Gastroesophageal sphincter (tissue), 4 donors: ENCODE measurements around the gene TMEM61. TPM values are rescaled to one million over a fixed set of nuclear protein-coding genes. Genes with fewer than 3 reads are reported as not detected.

Experiments used
- ATAC-seq: fragments of 150-250 bp; one replicate; pipeline ENCODE4 v1.9.1; 2016; ENCODE audit warnings: mild to moderate bottlenecking, moderate library complexity
- H3K27ac ChIP-seq, 4 donors: fragments of 200-600 bp; sonication (generic) in 3 of 4; 1 replicate in 3 of 4; 2 replicates in 1 of 4; pipeline ENCODE4 v1.5.1; 2016 to 2019
- H3K27me3 ChIP-seq: fragments of 200-600 bp; sonication (generic); one replicate; pipeline ENCODE4 v1.5.1; 2019
- H3K36me3 ChIP-seq, 2 donors: fragments of 200-600 bp; sonication (generic); one replicate each; pipeline ENCODE4 v1.5.1; 2019; ENCODE audit warnings: control low read depth in 1 of 2
- H3K4me1 ChIP-seq, 3 donors: fragments of 200-600 bp; sonication (generic); 1 replicate in 2 of 3; 2 replicates in 1 of 3; pipeline ENCODE4 v1.5.1; 2016 to 2019; ENCODE audit warnings: control low read depth in 2 of 3
- H3K4me3 ChIP-seq, 2 donors: fragments of 200-600 bp; sonication (generic); one replicate each; pipeline ENCODE4 v1.5.1; 2019; ENCODE audit warnings: mild to moderate bottlenecking in 1 of 2, moderate library complexity in 1 of 2
- H3K9me3 ChIP-seq, 3 donors: fragments of 200-600 bp; sonication (generic); one replicate each; pipeline ENCODE4 v1.5.1; 2017 to 2019; ENCODE audit warnings: control low read depth in 2 of 3
- EP300 ChIP-seq: sonication (generic); formaldehyde crosslinking; IDR thresholded peaks from one replicate; pipeline ENCODE4 v1.6.1; 2017; ENCODE audit warnings: antibody characterized with exemption, mild to moderate bottlenecking
- POLR2A ChIP-seq, 2 donors: fragments of 450-650 bp; IDR thresholded peaks; one replicate each; pipeline ENCODE4 v1.6.1; 2017; ENCODE audit warnings: antibody characterized with exemption in 2 of 2, mild to moderate bottlenecking in 2 of 2, moderate library complexity in 1 of 2
- POLR2AphosphoS5 ChIP-seq: sonication (generic); formaldehyde crosslinking; IDR thresholded peaks from one replicate; pipeline ENCODE4 v1.6.1; 2017; ENCODE audit warnings: antibody characterized with exemption
- WGBS, 2 donors: methylation state at CpG; one replicate each; pipeline ENCODE4 v1.1.5; 2018; ENCODE audit warnings: low coverage in 1 of 2; 5-methylcytosine and 5-hydroxymethylcytosine counted together
- total RNA-seq, 4 donors: library from RNA; depleted of rRNA; stranded (reverse); fragments of >200 nt; gene quantifications; one replicate each; pipeline ENCODE4 v1.1.0, GENCODE V29; 2016
- TF ChIP-seq, protein P1 (sequence below), 4 experiments: fragments of 200-600 bp in 2 of 4; fragments of 450-650 bp in 2 of 4; sonication (generic) in 1 of 4; IDR thresholded peaks; one replicate each; pipeline ENCODE4 v1.5.1; 2017 to 2019; ENCODE audit warnings: antibody characterized with exemption in 4 of 4, mild to moderate bottlenecking in 2 of 4, moderate library complexity in 2 of 4

TMEM61 gene
- total RNA-seq, 4 donors from 2014 or later, result 1.5 to 2.5 (median 1.5) TPM; not detected in 1

DNA sequence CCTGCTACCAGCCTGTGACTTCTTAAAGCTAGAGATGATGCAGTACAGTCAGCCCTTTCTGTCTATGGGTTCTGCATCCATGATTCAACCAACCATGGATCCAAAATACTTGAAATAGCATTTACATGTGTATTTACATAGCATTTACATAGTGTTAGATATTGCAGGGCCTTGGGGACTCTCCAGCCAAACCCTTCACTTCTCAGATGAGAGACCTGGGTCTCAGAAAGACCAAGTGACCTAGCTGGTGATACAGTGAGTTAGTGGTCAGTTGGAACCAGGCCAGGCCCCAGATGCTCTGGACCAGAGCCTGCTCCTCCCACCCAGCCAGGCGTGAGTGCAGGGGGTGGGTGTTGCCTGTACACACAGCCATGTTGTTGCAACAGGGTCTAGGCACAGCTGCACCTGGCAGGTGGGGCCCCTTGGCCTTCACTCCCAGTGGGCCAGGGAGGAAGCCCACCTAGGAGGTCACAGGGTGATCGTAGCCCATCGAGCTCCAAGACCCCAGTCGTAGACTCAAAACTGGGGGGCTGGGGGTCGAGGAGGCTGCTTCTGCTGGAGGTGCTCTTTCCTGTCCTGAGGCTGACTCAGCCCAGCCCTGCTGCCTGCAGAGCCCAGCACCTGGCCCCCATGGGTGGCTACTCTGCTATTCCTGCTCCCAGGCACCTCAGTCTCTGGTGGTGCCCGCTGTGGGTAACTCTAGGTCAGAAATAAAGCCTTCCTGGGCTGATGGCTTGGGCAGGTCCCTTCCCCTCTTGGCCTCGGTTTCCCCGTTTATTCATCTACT, 7.7 kb downstream of the TMEM61 start:
- H3K36me3 ChIP-seq, result no peaks in the 10 kb centered on the region

DNA sequence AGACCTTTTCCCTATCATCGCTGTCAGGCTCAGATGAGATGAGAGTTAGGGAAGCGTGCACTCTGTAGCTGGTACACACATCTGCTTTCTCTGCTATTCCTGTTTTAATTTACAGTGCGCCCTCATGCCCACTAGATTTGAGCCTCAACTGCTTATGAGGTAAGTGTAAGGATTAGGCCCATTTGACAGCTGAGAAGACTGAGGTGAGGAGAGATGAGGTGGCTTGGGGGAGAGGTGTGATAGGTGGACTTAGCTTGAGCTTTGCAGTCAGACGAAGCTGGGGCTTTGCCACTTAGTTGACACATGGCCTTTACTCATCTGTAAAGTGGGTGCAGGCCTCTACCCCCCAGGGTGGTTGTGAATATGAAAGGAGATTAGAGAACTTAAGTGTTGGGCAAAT, 8.5 kb downstream of the TMEM61 start:
- Histone ChIP-seq H3K36me3 (no peaks in the 10 kb centered on the region), H3K27me3 (peaks cover 4% of the 10 kb centered on the region), H3K9me3 (no peaks in the 10 kb centered on the region), H3K4me3 (no peak overlapping the region), H3K4me1 (peaks cover 0 to 10% (median 0%) of the 10 kb centered on the region in 3 donors), H3K27ac (no peak overlapping the region)
- no peak for ATAC-seq
- TF ChIP-seq, protein P1, sequence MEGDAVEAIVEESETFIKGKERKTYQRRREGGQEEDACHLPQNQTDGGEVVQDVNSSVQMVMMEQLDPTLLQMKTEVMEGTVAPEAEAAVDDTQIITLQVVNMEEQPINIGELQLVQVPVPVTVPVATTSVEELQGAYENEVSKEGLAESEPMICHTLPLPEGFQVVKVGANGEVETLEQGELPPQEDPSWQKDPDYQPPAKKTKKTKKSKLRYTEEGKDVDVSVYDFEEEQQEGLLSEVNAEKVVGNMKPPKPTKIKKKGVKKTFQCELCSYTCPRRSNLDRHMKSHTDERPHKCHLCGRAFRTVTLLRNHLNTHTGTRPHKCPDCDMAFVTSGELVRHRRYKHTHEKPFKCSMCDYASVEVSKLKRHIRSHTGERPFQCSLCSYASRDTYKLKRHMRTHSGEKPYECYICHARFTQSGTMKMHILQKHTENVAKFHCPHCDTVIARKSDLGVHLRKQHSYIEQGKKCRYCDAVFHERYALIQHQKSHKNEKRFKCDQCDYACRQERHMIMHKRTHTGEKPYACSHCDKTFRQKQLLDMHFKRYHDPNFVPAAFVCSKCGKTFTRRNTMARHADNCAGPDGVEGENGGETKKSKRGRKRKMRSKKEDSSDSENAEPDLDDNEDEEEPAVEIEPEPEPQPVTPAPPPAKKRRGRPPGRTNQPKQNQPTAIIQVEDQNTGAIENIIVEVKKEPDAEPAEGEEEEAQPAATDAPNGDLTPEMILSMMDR (IDR thresholded peaks at IDR 0.05), result no peak
- no peak for TF ChIP-seq POLR2AphosphoS5
- WGBS, 2 donors, result 92 to 93% methylated on average over 3 to 4 of the region's 4 CpGs

More for the DNA sequence above, 7.7 kb downstream of the TMEM61 start:
- no peak for TF ChIP-seq EP300
- TF ChIP-seq POLR2A (IDR thresholded peaks at IDR 0.05), result no peak
- no peak for TF ChIP-seq POLR2AphosphoS5
- TF ChIP-seq, protein P1 (IDR thresholded peaks at IDR 0.05), result no peak
- Histone ChIP-seq H3K4me1 (peaks cover 0 to 10% (median 0%) of the 10 kb centered on the region in 3 donors), H3K27ac (no peak overlapping the region), H3K4me3 (no peak overlapping the region), H3K9me3 (no peaks in the 10 kb centered on the region), H3K27me3 (peaks cover 4% of the 10 kb centered on the region)
- 87 to 100% methylated on average over 2 to 3 of the region's 8 CpGs for WGBS, 2 donors
- ATAC-seq, result no peak

DNA sequence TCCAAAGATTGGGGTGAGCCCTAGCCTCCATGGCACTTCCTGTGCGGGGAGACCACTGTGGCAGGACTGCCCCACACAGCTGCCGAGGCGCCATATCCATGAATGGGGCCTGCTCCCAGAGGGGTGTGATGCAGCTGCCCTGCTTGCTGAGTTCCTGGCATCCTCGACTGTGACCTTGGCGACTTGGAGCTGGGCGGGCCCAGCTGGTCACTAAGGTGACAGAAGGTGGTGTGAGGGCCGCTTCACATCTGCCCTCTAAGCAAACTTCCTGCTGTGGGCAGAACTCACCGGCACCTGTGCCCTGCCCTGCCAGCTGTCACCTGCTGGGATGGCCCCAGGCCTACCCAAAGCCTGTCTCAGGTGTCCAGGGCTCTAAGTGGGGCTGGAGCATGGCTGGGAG, 9.0 kb downstream of the TMEM61 start:
- Histone ChIP-seq H3K4me3 (no peak overlapping the region), H3K27ac (no peak overlapping the region), H3K36me3 (no peaks in the 10 kb centered on the region), H3K4me1 (peaks cover 0 to 10% (median 0%) of the 10 kb centered on the region in 3 donors), H3K27me3 (peaks cover 1% of the 10 kb centered on the region), H3K9me3 (no peaks in the 10 kb centered on the region)
- TF ChIP-seq POLR2AphosphoS5 (no peak), EP300 (no peak), POLR2A (IDR thresholded peaks at IDR 0.05) (no peak)
- TF ChIP-seq, protein P1 (IDR thresholded peaks at IDR 0.05), result no peak
- WGBS, 2 donors, result 80% methylated on average over 1 of the region's 8 CpGs; no CpG with 5 or more reads in 1 of the 2 donors
- ATAC-seq, result no peak

DNA sequence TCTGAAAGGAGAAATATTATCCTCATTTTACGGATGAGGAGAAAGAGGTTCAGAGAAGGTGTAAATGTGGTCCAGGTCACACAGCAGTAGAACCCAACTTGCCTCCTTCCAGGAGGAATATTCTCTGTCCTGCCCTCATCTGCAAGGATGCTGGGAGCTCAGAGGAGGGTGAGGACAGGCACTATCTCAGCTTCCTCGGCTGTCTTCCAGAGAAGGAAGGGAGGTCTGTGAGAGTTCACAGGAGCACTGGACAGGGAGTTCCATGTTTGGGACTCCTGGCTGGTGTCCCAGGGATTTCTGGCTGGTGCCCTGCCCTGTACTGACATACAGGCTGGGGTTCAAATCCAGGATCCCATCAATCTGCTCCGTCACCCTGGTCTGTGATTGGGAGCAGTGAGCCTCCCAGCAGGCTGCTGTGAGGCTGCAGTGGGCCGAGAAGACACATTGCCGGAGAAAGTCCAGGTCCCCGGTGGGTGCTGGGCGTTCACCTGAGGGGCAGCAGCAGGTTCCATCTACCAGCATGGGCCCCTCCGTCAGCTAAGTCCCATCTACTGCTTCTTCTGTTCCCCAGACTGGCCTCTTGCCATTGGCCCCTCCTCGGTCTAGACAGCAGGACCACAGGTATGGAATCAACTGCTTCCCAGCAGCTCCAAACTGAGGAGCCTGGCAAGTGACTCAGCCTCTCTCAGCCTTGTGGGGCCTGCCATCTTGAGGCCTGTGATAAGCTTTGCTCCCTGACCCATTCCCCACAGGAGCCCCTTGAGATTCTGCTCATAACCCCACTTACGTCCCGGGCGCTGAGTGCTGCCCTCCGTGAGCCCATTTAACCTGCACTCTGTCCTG, 9.8 kb downstream of the TMEM61 start:
- Histone ChIP-seq H3K27ac (no peak overlapping the region), H3K4me3 (no peak overlapping the region), H3K4me1 (peaks cover 0 to 10% (median 0%) of the 10 kb centered on the region in 3 donors), H3K36me3 (no peaks in the 10 kb centered on the region), H3K27me3 (peaks cover under 1% of the 10 kb centered on the region), H3K9me3 (no peaks in the 10 kb centered on the region)
- WGBS, 2 donors, result 71 to 79% methylated on average over 4 to 5 of the region's 13 CpGs
- TF ChIP-seq POLR2AphosphoS5, result no peak
- no peak for ATAC-seq

DNA sequence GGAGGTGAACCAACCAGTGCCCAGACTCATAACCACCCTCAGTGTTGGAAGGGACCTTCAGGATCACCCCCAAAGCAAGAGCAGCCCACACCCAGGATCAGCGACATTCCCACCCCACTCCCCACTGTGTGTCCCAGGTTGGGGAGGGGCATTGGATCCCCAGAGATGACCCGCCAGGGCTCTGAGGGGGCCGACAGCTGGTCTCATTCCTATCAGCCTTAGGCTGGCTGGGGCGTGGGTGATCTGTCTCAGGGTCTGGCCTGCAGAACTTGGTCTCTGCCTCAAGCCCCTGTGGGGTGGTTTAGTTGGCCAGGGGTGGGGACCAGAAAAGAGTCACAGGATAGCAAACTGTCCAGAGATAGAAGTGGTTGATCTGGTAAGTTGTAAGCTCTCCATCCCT, 10.5 kb downstream of the TMEM61 start:
- no peak for TF ChIP-seq POLR2AphosphoS5
- no peak for TF ChIP-seq EP300
- TF ChIP-seq POLR2A (IDR thresholded peaks at IDR 0.05), result no peak
- TF ChIP-seq, protein P1 (IDR thresholded peaks at IDR 0.05), result no peak
- WGBS, 2 donors, result 30% methylated on average over 2 of the region's 4 CpGs; no CpG with 5 or more reads in 1 of the 2 donors
- ATAC-seq, result no peak

More for the DNA sequence above, 10.5 kb downstream of the TMEM61 start:
- Histone ChIP-seq H3K36me3 (no peaks in the 10 kb centered on the region), H3K9me3 (no peaks in the 10 kb centered on the region), H3K4me3 (no peak overlapping the region), H3K27me3 (peaks cover 8% of the 10 kb centered on the region), H3K4me1 (peaks cover 0 to 10% (median 0%) of the 10 kb centered on the region in 3 donors), H3K27ac (no peak overlapping the region)
